Left renal pelvis (tissue), 4 donors: Measurements from ENCODE around the gene CASKIN2. TPM values are rescaled to one million over a fixed set of nuclear protein-coding genes. Genes with fewer than 3 reads are reported as not detected.

Source experiments
- DNase-seq, 4 donors: peaks; one replicate each; pipeline ENCODE4 v3.0.0-alpha.2; 2013; ENCODE audit warnings: low read depth in 4 of 4, low spot score in 3 of 4
- polyA plus RNA-seq, 4 donors: library from polyadenylated mRNA; unstranded; fragments of 120-200 nt; gene quantifications; one replicate each; pipeline ENCODE4 v1.2.1, GENCODE V29; 2013; ENCODE audit not compliant: insufficient read length in 4 of 4

CASKIN2 gene
- polyA plus RNA-seq, 4 donors, result 22.5 to 34.6 (median 30.5) TPM

GRCh38 chr17:75507733-75508719 is 7.3 kb downstream of the CASKIN2 start:
- DNase-seq, result no peak

GRCh38 chr17:75506888-75507287 is 8.4 kb downstream of the CASKIN2 start:
- DNase-seq, result no peak

- DNase-seq, result no peak
Observed at GRCh38 chr17:75506134-75506533, 9.2 kb downstream of the CASKIN2 start.

GRCh38 chr17:75505640-75506039 is 9.7 kb downstream of the CASKIN2 start:
- no peak for DNase-seq

GRCh38 chr17:75505152-75505409 is 10.3 kb downstream of the CASKIN2 start:
- no peak for DNase-seq

- no peak for DNase-seq
Observed at GRCh38 chr17:75504347-75505151, 10.8 kb downstream of the CASKIN2 start.

GRCh38 chr17:75503976-75504346 is 11.4 kb downstream of the CASKIN2 start:
- DNase-seq, result no peak

- DNase-seq, result no peak
Observed at GRCh38 chr17:75503337-75503950, 11.9 kb downstream of the CASKIN2 start.

GRCh38 chr17:75502721-75503329 is 12.5 kb downstream of the CASKIN2 start:
- DNase-seq, result no peak

GRCh38 chr17:75502072-75502720 is 13.1 kb downstream of the CASKIN2 start:
- DNase-seq, result no peak

- no peak for DNase-seq
Observed at GRCh38 chr17:75501378-75502071, 13.8 kb downstream of the CASKIN2 start.

- no peak for DNase-seq
Observed at GRCh38 chr17:75500419-75501216, 14.7 kb downstream of the CASKIN2 start.

- no peak for DNase-seq
Observed at GRCh38 chr17:75499313-75500022, 15.9 kb downstream of the CASKIN2 start.

GRCh38 chr17:75498726-75499213 is 16.6 kb downstream of the CASKIN2 start:
- no peak for DNase-seq

GRCh38 chr17:75498039-75498725 is 17.2 kb downstream of the CASKIN2 start:
- DNase-seq, result no peak

GRCh38 chr17:75496005-75496404 is 19.3 kb downstream of the CASKIN2 start:
- DNase-seq, result no peak

- DNase-seq, result no peak
Observed at GRCh38 chr17:75494326-75494877, 20.9 kb downstream of the CASKIN2 start.
